Measurements from ENCODE around the gene SRF. TPM values are rescaled to one million over a fixed set of nuclear protein-coding genes. Genes with fewer than 3 reads are reported as not detected.

The SRF gene
- total RNA-seq, 1 donor from 2014 or later: 71.2 TPM

- no peak for DNase-seq (ENCODE audit: low spot score in 2 of 2)
- no peaks in the 10 kb centered on the region for H3K27me3 ChIP-seq
- no peak for TF ChIP-seq CTCF (IDR thresholded peaks at IDR 0.05)
- H3K9me3 ChIP-seq: no peaks in the 10 kb centered on the region
- peaks cover 35 to 66% of the 10 kb centered on the region in 2 donors for H3K36me3 ChIP-seq
- intact Hi-C loops (cut with DNase I): no loop called here
- H3K4me1 ChIP-seq: no peaks in the 10 kb centered on the region
- H3K4me3 ChIP-seq: no peak overlapping the region
- no peak overlapping the region for H3K27ac ChIP-seq
These were observed 31.4 kb downstream of the SRF start for GRCh38 chr6:43202451-43202850.

GRCh38 chr6:43203029-43203717, 32.1 kb downstream of the SRF start:
- H3K36me3 ChIP-seq: peaks cover 28 to 59% of the 10 kb centered on the region in 2 donors
- no peaks in the 10 kb centered on the region for H3K27me3 ChIP-seq
- TF ChIP-seq CTCF (IDR thresholded peaks at IDR 0.05): no peak
- H3K27ac ChIP-seq: no peak overlapping the region
- H3K4me3 ChIP-seq: no peak overlapping the region
- no peaks in the 10 kb centered on the region for H3K4me1 ChIP-seq
- H3K9me3 ChIP-seq: no peaks in the 10 kb centered on the region
- intact Hi-C loops (cut with DNase I): no loop called here
- no peak for DNase-seq (ENCODE audit: low spot score in 2 of 2)

- H3K9me3 ChIP-seq: no peaks in the 10 kb centered on the region
- no peak overlapping the region for H3K4me3 ChIP-seq
- H3K27me3 ChIP-seq: no peaks in the 10 kb centered on the region
- H3K36me3 ChIP-seq: peaks cover 25 to 53% of the 10 kb centered on the region in 2 donors
- intact Hi-C loops (cut with DNase I): no loop called here
- DNase-seq (ENCODE audit: low spot score in 2 of 2): no peak
- H3K27ac ChIP-seq: no peak overlapping the region
- H3K4me1 ChIP-seq: no peaks in the 10 kb centered on the region
- no peak for TF ChIP-seq CTCF (IDR thresholded peaks at IDR 0.05)
These were observed 32.6 kb downstream of the SRF start for GRCh38 chr6:43203718-43204095.

GRCh38 chr6:43204271-43205105, 33.4 kb downstream of the SRF start:
- DNase-seq (ENCODE audit: low spot score in 2 of 2): no peak

GRCh38 chr6:43205849-43206248, 34.8 kb downstream of the SRF start:
- Histone ChIP-seq H3K27ac (no peak overlapping the region), H3K4me3 (no peak overlapping the region), H3K4me1 (no peaks in the 10 kb centered on the region), H3K36me3 (peaks cover 15 to 44% of the 10 kb centered on the region in 2 donors), H3K27me3 (no peaks in the 10 kb centered on the region), H3K9me3 (no peaks in the 10 kb centered on the region)
- DNase-seq (ENCODE audit: low spot score in 2 of 2): no peak
- no peak for TF ChIP-seq CTCF (IDR thresholded peaks at IDR 0.05)
- intact Hi-C loops (cut with DNase I): no loop called here

More at GRCh38 chr6:43204271-43205105, 33.4 kb downstream of the SRF start:
- no peaks in the 10 kb centered on the region for H3K4me1 ChIP-seq
- no peak for TF ChIP-seq CTCF (IDR thresholded peaks at IDR 0.05)
- H3K27ac ChIP-seq: no peak overlapping the region
- H3K4me3 ChIP-seq: no peak overlapping the region
- peaks cover 22 to 53% of the 10 kb centered on the region in 2 donors for H3K36me3 ChIP-seq
- intact Hi-C loops (cut with DNase I): no loop called here
- H3K9me3 ChIP-seq: no peaks in the 10 kb centered on the region
- no peaks in the 10 kb centered on the region for H3K27me3 ChIP-seq
